GM18526 (cell line): ENCODE results near the gene KRT31.

Source experiments
- POLR2A ChIP-seq: IDR thresholded peaks from 3 replicates; pipeline ENCODE4 v1.6.1; 2011; ENCODE audit not compliant: insufficient read length; ENCODE audit errors: extremely low read depth

KRT31 gene

DNA sequence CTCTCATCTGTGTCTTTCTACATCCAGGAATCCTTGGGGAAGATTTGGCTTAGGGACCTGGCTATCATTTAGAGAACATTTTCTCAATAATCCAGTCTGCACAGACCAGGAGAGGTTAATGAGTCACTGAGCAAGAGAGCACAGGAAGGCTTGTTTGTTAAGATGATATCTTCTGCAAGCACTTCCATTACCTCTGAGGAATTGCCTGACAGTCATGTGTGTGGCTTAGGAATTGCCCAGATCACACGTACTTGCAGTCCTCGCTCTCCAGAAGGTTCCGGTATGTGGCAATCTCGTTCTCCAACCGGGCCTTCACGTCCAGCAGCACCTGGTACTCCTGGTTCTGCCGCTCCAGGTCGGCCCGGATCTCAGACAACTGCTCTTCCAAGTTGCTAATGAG is 23.7 kb upstream of the KRT31 start:
- no peak for TF ChIP-seq POLR2A

DNA sequence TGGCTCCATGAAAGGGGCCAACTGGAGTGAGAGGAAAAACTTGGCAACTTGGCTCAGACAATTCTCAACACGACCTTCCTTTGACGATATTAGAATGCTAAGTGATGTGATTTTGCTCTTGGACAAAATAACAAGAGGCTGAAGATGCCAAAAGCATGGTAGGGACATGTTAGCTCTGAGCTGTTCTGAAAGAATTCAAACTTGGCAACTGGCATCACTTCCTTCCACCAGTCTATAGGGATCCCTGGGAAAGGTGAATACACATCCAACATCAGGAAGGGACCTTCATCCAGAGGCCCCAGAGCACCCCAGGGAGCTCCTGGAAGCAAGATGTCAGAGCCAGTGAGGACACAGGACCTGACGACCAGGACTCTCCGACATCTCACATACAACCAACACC is 22.7 kb upstream of the KRT31 start:
- TF ChIP-seq POLR2A, result no peak

DNA sequence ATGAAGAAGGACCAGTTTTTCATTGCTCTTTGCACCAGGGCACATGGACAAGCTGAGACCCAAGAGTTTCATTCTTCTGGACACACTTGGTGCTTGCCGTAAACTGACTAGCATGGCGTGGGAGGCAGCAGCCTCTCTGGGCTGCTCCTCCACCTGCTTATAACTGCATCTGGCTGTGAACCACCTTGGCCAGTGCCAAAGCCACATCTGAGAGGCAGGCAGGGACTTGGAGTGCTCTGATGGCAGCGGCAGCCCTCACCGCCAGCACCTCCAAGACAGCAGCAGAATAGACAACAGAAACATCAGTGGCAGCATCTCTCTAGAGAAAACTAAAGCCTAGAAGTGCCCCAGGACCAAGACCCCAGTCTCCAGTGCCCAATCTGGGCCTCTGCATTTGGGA is 22.3 kb upstream of the KRT31 start:
- TF ChIP-seq POLR2A, result no peak

DNA sequence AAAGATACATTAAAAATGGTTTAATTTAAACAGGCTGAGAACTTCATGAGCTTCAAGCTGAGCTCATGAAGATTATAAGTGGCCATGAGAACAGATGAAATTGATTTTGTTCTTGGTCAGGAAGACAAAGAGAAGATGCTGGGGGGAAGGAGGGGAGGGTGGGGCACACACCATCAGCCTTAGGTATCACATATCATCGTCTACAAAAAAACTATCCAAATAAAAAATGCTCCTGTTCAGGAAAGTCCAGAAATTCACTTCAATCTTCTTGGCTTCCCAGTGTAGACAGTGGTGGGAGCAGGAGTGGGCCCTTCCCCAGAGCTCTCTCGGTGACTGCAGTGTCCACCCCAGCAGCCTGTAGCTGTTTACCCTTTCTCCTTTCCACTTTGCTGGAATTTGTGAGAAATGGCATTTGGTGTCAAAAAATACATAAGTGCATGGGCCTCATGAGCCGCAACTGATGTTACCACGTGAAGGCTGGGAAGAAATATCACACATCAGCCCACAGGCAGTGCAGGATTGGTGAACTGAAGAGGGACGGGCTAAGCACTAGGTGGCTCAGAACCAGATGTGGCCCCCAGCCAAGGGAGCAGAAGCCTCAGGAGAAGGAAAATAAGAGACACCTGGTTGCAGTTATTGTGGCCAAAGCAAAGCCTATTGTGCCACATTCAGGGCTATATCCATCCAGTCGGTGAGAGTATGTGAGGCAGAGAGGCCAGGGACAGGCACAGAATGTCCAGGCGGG is 20.9 kb upstream of the KRT31 start:
- no peak for TF ChIP-seq POLR2A

DNA sequence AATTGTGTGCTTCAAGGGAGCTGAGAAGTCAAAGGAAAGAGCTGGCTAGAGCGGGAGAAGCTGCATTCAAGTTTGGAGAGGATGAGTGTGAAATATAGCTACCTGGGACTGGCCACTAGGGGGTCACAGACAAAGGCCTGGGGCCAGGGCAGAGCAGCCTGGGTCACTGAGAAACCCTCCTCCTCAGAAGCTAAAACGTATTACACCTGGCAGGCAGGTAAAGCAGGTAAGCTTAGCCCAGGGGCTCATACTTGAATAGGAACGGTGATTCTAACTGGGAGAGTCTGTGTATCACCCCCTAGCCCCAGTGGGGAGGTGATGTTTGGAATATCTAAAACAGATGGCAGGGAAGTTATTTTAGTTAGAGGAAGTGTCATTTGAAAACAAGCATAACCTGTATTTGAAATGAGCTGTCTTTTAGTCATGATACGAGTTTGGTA is 20.2 kb upstream of the KRT31 start:
- TF ChIP-seq POLR2A, result no peak

DNA sequence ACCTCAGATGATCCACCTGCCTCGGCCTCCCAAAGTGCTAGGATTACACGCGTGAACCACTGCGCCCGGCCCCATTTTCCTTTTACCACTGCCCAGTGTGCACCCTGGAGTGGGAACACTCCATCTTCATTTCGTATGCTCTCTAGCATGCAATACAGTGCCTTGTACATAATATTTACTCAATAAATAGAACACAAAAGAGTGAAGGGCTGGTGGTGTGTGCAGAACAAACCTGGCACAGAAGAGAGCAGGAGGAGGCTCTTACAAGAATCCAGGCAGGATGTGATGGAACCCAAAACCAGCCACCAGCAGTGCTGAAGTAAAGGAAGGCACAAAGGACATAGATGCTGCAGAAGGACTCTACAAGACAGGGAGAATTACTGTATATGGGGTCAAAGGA is 19.7 kb upstream of the KRT31 start:
- no peak for TF ChIP-seq POLR2A

DNA sequence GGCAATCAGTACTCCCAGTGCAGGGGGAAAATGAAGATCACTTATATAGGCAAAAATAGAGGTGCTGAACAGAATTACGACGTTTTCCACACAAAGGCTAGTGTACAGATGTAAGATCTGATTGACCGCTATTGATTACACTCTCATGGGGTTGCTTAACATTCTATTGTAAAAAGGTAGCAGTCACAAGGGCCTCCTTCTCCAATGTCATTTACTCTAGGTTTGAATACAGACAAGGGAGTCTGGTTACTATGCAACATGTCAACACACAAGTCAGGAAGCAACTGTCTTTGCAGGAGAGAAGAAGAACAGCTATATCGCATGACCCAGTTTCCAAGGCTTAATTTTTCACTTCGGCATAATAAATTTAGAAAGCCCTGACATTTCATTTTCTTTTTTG is 19.1 kb upstream of the KRT31 start:
- no peak for TF ChIP-seq POLR2A

DNA sequence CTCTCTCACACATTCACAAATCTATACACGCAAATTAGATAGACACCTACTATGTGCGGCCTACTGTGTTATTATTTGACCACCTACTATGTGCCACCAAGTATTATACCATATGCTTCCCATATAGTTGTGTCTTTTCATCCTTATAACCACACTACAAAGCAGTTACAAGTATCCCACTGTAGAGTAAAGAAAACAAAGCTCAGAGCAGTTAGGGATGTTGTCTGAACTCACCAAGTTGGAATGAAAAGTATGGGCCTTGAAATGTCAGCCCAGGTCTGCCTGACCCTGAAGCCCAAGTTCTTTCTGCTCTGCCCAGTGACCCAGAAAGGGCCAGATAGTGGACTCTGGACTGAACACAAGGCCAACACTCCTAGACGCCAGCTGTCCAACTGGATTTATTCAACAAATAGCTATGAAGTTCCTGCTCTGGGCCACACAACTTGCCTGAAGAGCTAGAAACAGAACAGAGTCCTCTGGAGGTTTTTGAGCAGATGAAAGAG is 18.5 kb upstream of the KRT31 start:
- no peak for TF ChIP-seq POLR2A

DNA sequence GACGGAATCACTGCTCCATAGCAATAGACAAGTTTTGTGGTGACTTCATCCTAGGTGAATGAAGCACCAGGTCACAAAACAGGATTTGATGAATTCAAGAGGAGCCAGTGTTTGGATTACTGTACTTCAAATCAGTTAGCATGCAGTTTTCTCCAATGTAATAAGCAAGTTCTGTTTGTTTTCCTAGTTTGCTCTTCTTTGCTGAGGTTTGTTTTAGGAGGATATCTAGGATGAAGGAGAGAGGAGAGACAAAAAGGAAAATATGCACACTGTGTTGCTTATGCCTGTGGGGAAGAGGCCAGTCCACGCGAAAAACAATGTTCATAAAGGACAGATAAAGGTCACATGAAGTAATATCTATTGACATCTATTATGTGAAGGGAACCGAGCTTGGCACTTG is 18.0 kb upstream of the KRT31 start:
- no peak for TF ChIP-seq POLR2A

DNA sequence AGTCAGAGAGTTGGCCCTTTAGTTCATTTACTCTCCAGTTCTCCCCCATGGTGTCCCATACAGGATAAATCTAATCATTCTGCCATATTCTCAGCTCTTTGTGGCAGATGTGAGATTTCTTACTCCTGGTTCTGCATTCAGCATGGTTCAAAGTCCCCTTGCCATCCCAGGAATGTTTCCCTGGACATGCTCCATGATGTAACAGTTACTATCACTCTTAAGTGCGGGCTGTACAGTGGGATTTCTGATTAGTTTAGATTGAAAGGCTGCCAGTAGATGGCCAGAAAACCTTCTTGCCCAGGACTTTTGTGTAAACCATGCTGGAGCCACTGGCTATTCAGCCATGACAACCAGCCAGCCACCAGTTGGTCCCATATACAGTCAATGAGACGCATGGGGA is 16.6 kb upstream of the KRT31 start:
- no peak for TF ChIP-seq POLR2A

DNA sequence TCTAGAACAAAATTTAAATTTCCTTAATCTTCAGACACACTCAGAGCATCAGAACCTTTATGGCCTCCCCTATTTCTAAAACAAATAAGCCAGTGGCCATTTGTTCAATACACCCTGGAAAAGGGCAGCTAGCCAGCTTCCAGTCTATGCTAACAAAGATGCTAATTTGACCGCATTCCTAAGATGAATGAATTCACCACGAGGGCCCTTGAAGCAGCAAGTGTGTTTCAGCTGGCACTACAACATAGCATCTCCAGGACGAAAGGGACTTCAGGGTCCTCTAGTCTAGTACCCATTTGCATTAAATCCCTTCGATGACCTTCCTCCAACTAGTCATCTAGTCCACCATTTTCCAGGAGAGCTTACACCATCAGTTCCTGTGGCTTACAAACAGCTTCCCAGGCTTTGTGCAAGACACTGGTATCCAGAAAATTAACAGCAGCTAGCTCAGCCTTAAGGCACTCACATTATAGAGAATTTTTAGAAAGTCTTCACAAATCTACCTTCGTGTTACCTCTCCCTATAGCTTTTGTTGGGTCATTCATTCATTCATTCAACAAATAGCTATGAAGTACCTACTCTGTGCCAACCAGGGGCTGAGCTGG is 16.0 kb upstream of the KRT31 start:
- TF ChIP-seq POLR2A, result no peak

DNA sequence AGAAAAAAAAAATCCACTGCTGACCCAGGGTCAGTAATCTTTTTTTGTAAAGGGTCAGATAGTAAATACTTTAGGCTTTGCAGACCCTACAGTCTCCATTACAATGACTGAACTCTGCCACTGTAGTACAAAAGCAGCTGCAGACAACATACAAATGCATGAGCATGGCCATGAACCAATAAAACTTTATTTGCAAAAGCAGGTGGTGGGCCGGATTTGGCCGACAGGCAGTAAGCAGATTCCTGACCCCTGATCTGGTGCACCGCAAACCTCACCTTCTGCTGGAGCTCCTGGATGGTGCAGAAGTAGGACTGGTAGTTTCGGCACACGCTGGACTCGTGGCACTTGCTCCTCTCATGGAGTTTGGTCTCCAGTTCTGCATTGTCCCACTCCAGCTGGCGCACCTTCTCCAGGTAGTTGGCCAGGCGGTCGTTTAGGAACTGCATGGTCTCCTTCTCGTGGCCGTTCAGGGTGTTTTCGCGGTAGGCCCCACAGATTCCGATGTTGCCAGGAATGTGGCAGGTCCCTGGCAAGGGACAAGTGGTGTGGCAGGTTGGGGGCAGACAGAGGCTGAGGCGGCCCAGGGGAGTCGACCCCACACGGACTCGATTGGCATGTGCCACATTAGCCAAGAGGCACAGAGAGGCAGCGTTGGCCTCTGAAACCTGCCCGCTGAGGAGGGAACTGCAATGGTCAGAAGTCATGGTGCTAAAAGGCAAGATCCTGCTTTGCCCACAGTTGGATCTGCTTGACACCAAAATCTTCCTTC is 13.8 kb upstream of the KRT31 start:
- no peak for TF ChIP-seq POLR2A

DNA sequence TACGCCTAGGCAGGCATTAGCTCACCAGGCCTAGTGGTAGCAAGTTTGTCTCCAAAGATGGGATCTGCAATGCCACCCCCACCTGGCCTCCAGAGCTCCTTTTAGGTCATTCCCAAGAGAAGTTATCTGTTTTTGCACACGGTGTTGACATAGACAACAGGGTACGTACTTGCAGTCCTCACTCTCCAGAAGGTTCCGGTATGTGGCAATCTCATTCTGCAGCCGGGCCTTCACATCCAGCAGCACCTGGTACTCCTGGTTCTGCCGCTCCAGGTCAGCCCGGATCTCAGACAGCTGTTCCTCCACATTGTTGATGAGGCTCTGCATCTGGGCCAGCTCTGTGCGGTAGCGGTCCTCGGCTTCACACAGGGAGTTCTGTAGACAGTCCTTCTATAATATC is 9.8 kb upstream of the KRT31 start:
- no peak for TF ChIP-seq POLR2A

DNA sequence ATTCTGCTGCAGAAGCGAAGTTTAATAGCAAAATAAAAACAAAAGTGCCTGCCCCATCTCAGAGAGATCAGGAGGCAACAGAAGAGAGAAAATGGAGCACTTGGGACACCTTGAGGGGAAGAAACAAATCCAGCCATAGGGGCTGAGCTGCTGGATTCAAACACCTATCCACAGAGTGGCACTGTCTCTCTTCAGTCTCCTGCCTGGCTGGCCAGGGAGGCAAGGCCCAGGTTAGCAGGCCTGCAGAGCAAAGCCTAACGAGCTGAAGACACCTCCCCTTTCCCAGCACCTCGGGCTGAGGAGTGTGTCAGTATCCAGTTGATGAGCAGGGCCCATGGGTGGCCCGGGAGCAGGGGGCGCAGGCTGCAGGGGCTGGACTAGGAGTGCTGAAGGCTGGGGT is 8.8 kb upstream of the KRT31 start:
- no peak for TF ChIP-seq POLR2A

DNA sequence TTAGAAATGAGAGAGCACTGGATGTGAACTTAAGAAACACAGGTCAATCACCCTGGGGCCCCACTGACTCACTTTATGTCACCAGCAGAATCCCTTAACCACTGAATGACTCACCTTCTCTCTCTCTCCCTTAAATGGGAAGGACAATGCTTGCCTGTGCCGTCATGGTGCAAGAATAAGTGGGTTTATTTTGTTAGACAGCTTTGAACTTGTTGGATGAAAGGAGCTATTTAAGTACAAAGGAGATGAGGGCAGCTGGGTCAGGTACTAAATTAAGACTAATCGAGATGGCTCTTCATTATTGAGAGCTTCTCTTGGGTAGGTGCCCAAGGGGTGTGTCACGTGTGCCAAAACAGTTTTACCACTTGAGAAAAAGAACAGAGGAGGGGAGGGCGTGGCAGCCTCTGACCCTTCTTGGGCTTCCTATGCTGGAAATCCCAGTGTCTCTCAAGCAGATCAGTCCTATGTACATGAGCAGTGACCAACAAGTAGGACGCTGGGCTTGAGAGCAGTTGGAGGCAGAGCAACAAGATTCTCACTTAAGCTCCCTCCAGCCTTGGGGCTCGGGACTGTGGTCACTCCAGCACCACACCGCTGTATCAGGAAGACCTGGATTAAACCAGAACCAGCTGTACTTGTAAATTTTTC is 6.7 kb upstream of the KRT31 start:
- TF ChIP-seq POLR2A, result no peak
